ENCODE measurements around the gene SPPL3. TPM values are rescaled to one million over a fixed set of nuclear protein-coding genes. Genes with fewer than 3 reads are reported as not detected.

The SPPL3 gene
- total and polyA plus RNA-seq, 7 donors = 7.3 to 24.2 (median 17.5) TPM

DNA sequence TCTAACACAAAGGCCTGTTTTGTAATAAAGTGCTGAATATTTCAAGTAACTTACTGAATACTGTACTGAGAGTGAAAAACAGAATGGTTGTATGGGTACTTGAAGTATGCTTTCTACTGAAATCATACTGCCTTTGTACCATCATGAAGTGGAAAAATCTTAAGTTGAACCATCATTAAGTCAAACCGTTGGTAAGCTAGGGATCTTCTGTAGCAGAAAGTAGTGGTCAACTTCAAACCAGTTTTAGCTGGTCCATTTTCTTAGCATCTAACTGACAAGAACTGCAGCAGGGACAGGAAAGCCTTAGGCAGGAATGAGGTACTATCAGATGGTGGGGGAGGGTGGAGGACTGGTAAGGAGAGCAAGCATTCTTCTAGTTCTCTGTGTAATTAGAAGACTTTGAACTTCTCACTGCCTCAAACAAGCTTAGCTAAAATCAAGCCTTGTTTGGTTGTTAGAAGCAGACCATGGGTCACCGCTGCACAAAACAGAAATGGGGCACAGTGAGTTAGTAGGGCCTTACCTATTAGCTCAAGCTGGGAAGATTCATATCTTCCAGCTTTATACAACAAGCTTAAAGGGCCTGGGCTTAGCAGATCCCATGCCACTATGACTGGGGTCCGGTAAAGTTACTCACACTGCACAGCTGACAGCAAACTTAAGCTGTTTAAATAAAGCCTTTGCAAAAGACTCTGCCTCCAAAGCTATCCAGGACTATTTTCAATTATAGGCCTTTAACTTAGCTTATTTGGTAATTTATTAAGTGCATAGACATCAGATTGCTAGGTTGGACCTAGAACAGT, 104.7 kb downstream of the SPPL3 start:
- WGBS, 3 donors = 73 to 85% (median 73%) methylated on average over 3 of the region's 3 CpGs
- ATAC-seq = no peak
- H3K27ac ChIP-seq = no peak overlapping the region
- H3K4me3 ChIP-seq = no peak overlapping the region
- TF ChIP-seq, protein P1, sequence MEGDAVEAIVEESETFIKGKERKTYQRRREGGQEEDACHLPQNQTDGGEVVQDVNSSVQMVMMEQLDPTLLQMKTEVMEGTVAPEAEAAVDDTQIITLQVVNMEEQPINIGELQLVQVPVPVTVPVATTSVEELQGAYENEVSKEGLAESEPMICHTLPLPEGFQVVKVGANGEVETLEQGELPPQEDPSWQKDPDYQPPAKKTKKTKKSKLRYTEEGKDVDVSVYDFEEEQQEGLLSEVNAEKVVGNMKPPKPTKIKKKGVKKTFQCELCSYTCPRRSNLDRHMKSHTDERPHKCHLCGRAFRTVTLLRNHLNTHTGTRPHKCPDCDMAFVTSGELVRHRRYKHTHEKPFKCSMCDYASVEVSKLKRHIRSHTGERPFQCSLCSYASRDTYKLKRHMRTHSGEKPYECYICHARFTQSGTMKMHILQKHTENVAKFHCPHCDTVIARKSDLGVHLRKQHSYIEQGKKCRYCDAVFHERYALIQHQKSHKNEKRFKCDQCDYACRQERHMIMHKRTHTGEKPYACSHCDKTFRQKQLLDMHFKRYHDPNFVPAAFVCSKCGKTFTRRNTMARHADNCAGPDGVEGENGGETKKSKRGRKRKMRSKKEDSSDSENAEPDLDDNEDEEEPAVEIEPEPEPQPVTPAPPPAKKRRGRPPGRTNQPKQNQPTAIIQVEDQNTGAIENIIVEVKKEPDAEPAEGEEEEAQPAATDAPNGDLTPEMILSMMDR (IDR thresholded peaks at IDR 0.05) = no peak
- no peak for DNase-seq
- H3K4me1 ChIP-seq = peaks cover 21% of the 10 kb centered on the region
- peaks cover 11% of the 10 kb centered on the region for H3K9me3 ChIP-seq
- H3K36me3 ChIP-seq (ENCODE audit: insufficient read depth in 1 of 2, low read depth in 1 of 2) = no peaks in the 10 kb centered on the region
- no peaks in the 10 kb centered on the region for H3K27me3 ChIP-seq (ENCODE audit: insufficient read depth in 3 of 3, low read length in 2 of 3)
- intact Hi-C loops (cut with DNase I) = loop anchor here in 1 of 2 donors (5.0 kb wide), 1 partner anchor 43 kb away; no protein-coding TSS in a partner anchor

DNA sequence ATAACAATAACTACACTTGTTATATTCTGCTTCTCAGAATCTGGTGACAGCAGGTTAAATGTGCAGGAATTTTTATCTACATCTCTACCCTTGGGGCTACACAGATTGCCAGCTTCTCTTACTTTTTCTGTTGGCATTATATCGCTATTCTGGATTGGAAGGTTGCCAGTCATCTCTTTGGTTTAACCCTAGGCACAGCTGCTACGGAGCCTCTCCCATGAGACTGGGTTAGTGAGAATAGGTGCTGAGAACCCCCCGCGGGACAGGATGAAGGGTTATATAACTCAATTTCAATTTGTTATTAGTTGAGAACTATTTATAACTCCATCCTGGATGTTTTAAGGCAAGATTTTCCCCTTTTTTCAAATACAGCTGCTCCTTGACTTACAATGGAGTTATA, 105.5 kb downstream of the SPPL3 start:
- Histone ChIP-seq H3K4me1 (peaks cover 21% of the 10 kb centered on the region), H3K36me3 (ENCODE audit: insufficient read depth in 1 of 2, low read depth in 1 of 2) (no peaks in the 10 kb centered on the region), H3K9me3 (peaks cover 11% of the 10 kb centered on the region), H3K27ac (no peak overlapping the region), H3K27me3 (ENCODE audit: insufficient read depth in 3 of 3, low read length in 2 of 3) (no peaks in the 10 kb centered on the region), H3K4me3 (no peak overlapping the region)
- DNase-seq (no peak), ATAC-seq (no peak)
- intact Hi-C loops (cut with DNase I) = no loop called here
- WGBS, 3 donors = 52 to 62% (median 53%) methylated on average over 4 of the region's 4 CpGs
- TF ChIP-seq, protein P1 (IDR thresholded peaks at IDR 0.05) = no peak

DNA sequence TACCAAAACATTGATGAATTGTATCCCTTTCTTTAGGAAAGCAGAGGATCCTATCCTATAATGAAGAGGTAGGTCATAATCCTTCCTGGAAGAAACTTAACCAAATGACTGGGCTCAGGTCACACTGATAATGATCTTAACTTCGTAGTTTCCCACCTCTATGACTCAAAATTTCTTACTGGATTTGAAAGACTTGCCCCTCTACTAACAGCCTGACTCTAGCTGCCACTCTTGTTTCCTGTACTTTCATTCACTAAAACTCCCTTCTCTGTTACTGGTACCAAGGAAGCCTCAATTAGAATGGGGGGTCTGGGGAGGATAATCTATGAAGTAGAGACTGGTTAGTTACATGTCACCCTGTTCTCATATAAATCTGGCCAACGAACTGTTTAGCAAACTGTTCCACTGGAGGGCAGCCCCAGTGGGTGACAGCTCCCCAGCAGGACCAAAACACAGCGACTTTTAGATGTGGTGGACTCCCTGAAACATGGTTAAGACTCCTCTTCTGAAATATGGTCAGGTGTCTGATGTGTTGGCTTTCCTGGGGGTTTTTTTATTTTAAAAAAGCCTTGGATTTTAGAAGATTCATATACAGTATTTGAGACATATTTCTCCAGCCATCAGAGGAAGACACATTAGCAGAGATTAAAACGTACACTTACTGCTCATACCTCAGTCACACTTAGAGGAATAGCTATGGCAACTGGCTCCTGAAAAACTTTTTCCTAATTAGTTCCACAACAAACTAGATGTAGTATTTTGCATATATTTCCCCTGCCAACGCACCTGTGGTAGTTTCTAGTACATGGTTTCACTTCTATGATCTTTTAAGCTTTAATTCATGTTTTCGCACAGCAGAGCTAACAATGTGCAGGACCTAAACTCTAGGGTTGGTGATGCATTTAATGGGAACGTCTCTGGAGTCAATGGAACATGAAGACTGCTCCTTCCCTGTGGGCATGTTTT, 106.2 kb downstream of the SPPL3 start:
- TF ChIP-seq, protein P1 (IDR thresholded peaks at IDR 0.05) = no peak
- WGBS, 3 donors = 82 to 89% (median 84%) methylated on average over 7 of the region's 7 CpGs
- no peaks in the 10 kb centered on the region for H3K36me3 ChIP-seq (ENCODE audit: insufficient read depth in 1 of 2, low read depth in 1 of 2)
- no peak overlapping the region for H3K4me3 ChIP-seq
- peaks cover 11% of the 10 kb centered on the region for H3K9me3 ChIP-seq
- intact Hi-C loops (cut with DNase I) = no loop called here
- DNase-seq (no peak), ATAC-seq (no peak)
- H3K27me3 ChIP-seq (ENCODE audit: insufficient read depth in 3 of 3, low read length in 2 of 3) = no peaks in the 10 kb centered on the region
- peaks cover 19% of the 10 kb centered on the region for H3K4me1 ChIP-seq
- no peak overlapping the region for H3K27ac ChIP-seq

DNA sequence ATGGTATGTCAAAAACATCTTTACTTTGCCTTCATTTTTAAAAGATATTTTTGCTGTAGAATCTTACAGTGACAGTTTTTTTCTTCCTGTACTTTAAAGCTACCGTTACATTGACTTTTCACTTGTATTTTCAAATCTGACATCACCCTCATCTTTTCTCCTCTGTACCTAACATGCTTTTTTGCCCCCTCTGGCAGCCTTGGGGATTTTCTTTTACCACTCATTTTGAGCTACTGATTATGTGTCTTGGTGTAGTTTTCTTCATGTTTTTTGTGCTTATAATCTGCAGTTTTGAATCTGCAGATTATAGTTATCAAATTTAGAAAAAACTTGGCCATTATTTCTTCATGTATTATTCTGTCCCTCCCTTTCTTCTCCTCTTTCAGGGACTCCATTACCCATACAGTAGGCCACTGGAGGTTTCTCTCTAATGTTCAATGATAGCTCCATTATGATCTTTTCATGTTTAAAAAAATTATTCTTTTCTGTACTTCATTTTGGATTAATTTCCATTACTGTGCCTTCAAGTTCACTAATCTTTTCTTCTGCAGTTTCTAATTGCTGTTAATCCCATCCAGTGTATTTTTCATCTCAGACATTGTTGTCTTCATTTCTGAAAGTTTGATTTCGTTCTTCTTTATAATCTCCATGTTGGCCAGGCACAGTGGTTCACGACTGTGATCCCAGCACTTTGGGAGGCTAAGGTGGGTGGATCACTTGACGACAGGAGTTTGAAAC, 108.5 kb downstream of the SPPL3 start:
- no peak overlapping the region for H3K4me3 ChIP-seq

More for the DNA sequence above, 108.5 kb downstream of the SPPL3 start:
- H3K27me3 ChIP-seq (ENCODE audit: insufficient read depth in 3 of 3, low read length in 2 of 3) = no peaks in the 10 kb centered on the region
- no peak overlapping the region for H3K27ac ChIP-seq
- ATAC-seq (no peak), DNase-seq (no peak)
- H3K9me3 ChIP-seq = peaks cover 11% of the 10 kb centered on the region
- no peaks in the 10 kb centered on the region for H3K36me3 ChIP-seq (ENCODE audit: insufficient read depth in 1 of 2, low read depth in 1 of 2)
- 97 to 98% (median 98%) methylated on average over 4 of the region's 4 CpGs for WGBS, 3 donors
- intact Hi-C loops (cut with DNase I) = no loop called here
- peaks cover 5% of the 10 kb centered on the region for H3K4me1 ChIP-seq
- TF ChIP-seq, protein P1 (IDR thresholded peaks at IDR 0.05) = no peak
